SK-N-DZ (cell line): Measurements from ENCODE around the gene LANCL3.
A peak's percentile ranks its signal among the peaks of the same experiment; 100 is the strongest.

ENCODE experiments used
- DNase-seq: peaks from one replicate; pipeline ENCODE4 v3.0.0-alpha.2; 2015; ENCODE audit warnings: low spot score

LANCL3 gene

GRCh38 chrX:37679888-37680287, 108.4 kb downstream of the LANCL3 start:
- DNase-seq, result no peak

DNA sequence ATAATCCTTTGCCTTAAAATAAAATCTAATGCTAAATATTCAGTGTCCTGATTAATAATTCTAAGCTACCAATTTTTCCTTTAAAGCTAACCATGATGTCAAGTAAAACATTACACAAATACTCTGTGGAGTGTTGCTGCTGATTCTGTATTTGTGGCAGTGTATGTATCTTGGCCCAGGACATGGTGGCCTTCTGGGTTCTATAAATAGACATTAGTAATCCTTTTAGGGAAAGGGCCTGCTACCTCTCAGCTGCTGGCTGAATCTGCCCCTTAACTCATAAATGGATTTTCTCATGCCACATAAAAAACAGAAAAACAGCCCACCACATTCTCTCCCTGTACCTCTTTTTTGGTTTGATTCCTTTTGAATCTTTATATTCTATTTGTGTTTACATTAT, 113.0 kb downstream of the LANCL3 start:
- peak; percentile 1 for DNase-seq

GRCh38 chrX:37684973-37685372, 113.5 kb downstream of the LANCL3 start:
- DNase-seq, result no peak

GRCh38 chrX:37685381-37686359, 114.2 kb downstream of the LANCL3 start, which contains the start of gene XK:
XK (plus strand) TSS chrX:37685791; CDS start chrX:37685962, 171 bp downstream.
- peak; percentile 1 for DNase-seq

GRCh38 chrX:37686369-37686995, 115.0 kb downstream of the LANCL3 start:
- DNase-seq, result no peak

- no peak for DNase-seq
Observed at GRCh38 chrX:37686996-37687395, 115.5 kb downstream of the LANCL3 start.

GRCh38 chrX:37690119-37690518, 118.7 kb downstream of the LANCL3 start:
- no peak for DNase-seq

DNA sequence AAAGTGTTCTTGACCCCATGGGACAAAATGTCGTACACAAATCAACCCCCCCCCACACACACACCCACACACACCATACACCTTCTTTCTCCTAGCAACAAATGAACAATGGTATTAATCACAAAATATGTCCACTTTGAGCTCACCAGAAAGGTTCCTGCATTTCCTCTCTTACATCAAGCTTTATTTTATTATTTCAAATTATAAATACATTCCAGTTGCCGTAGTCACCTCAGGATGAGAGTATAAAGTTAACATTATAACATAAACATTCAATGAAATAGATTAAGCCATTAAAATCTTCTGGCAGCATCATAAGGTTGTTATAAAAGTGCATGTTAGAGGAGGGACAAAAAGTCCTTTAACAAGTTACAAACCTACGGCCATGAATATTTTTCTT, 121.5 kb downstream of the LANCL3 start:
- DNase-seq, result no peak

DNA sequence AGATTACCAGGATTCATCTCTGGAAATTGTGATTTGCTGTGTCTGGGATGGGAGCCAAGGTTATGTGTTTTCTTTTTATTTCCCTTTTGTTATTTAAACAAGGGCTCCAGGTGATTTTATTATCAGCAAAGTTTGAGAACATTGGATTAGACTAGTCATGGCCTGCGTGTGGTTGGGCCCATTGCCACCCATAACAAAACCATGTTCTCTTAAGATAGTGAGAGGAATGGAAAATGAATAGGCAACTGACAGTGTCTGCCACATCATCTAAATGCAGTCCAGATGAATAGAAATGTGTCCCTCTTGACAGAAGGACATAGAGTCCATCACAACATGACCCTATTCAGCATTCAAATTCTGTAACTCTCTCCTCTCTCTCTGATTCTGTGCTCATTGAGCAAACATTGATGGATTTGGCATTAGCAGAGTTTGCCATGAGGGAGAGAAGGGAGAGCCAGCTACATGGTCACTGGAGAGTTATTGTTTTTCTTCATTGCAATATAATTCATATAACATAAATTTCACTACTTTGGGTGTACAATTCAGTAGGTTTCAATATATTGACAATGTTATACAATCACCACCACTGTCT, 125.8 kb downstream of the LANCL3 start:
- DNase-seq, result no peak

GRCh38 chrX:37701588-37701987, 130.1 kb downstream of the LANCL3 start:
- DNase-seq, result peak; percentile 1

DNA sequence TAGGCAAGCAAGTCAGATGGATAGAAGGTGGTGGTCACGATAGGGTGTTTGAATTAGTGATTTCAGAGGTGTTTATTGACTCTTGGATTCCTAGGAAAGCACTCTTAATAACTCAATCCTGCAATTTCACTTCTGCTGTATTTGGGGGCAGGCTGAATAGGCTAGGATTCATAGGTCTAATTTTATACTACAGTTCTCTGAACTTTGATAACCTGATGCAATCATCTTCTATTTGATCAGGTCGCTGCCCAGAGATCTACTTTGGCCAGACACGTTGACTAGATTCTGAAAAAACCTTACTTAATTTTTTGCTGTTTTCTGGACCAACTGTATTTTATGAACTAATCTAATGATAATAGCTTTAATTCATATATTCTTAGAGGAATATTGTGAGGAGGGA, 140.5 kb downstream of the LANCL3 start:
- DNase-seq, result no peak

- no peak for DNase-seq
Observed at GRCh38 chrX:37712458-37712857, 141.0 kb downstream of the LANCL3 start.

GRCh38 chrX:37714479-37714878, 143.0 kb downstream of the LANCL3 start:
- DNase-seq, result no peak

GRCh38 chrX:37716602-37717001, 145.1 kb downstream of the LANCL3 start:
- no peak for DNase-seq

GRCh38 chrX:37717708-37718107, 146.2 kb downstream of the LANCL3 start:
- no peak for DNase-seq

GRCh38 chrX:37722595-37722994, 151.1 kb downstream of the LANCL3 start:
- no peak for DNase-seq

- DNase-seq, result no peak
Observed at GRCh38 chrX:37726346-37726745, 154.9 kb downstream of the LANCL3 start.
